ENCODE data around the gene MGMT. TPM values are rescaled to one million over a fixed set of nuclear protein-coding genes. Genes with fewer than 3 reads are reported as not detected.

The MGMT gene
- total RNA-seq, 2 experiments from 2014 or later = 17.0 to 24.8 TPM

GRCh38 chr10:129740532-129741279 lies 273.7 kb downstream of the MGMT start:
- ATAC-seq (no peak), DNase-seq (no peak)
- no peak overlapping the region for H3K27ac Mint-ChIP-seq
- peaks cover 4% of the 10 kb centered on the region for H3K36me3 Mint-ChIP-seq
- CTCF ChIA-PET = no interaction called here
- H3K9me3 Mint-ChIP-seq (ENCODE audit: low read depth) = peaks cover 9% of the 10 kb centered on the region
- H3K4me3 Mint-ChIP-seq = no peak overlapping the region
- no peaks in the 10 kb centered on the region for H3K27me3 Mint-ChIP-seq
- H3K4me1 Mint-ChIP-seq = no peaks in the 10 kb centered on the region

GRCh38 chr10:129741280-129741977 lies 274.4 kb downstream of the MGMT start:
- Mint-ChIP-seq H3K9me3 (ENCODE audit: low read depth) (peaks cover 9% of the 10 kb centered on the region), H3K36me3 (peaks cover 4% of the 10 kb centered on the region), H3K27me3 (no peaks in the 10 kb centered on the region), H3K4me3 (no peak overlapping the region), H3K4me1 (no peaks in the 10 kb centered on the region), H3K27ac (no peak overlapping the region)
- CTCF ChIA-PET = no interaction called here
- no peak for DNase-seq
- no peak for ATAC-seq

GRCh38 chr10:129741978-129742741 lies 275.1 kb downstream of the MGMT start:
- no peaks in the 10 kb centered on the region for H3K4me1 Mint-ChIP-seq
- CTCF ChIA-PET = no interaction called here
- ATAC-seq (no peak), DNase-seq (peak; percentile 8)
- no peaks in the 10 kb centered on the region for H3K27me3 Mint-ChIP-seq
- H3K9me3 Mint-ChIP-seq (ENCODE audit: low read depth) = peaks cover 9% of the 10 kb centered on the region
- H3K36me3 Mint-ChIP-seq = peaks cover 4% of the 10 kb centered on the region
- H3K27ac Mint-ChIP-seq = no peak overlapping the region
- no peak overlapping the region for H3K4me3 Mint-ChIP-seq

GRCh38 chr10:129742742-129743550 lies 275.9 kb downstream of the MGMT start:
- H3K9me3 Mint-ChIP-seq (ENCODE audit: low read depth) = peaks cover 9% of the 10 kb centered on the region
- ATAC-seq (no peak), DNase-seq (no peak)
- H3K4me3 Mint-ChIP-seq = no peak overlapping the region
- peaks cover 4% of the 10 kb centered on the region for H3K36me3 Mint-ChIP-seq
- no peak overlapping the region for H3K27ac Mint-ChIP-seq
- no peaks in the 10 kb centered on the region for H3K4me1 Mint-ChIP-seq
- CTCF ChIA-PET = no interaction called here
- no peaks in the 10 kb centered on the region for H3K27me3 Mint-ChIP-seq

GRCh38 chr10:129743738-129744133 lies 276.7 kb downstream of the MGMT start:
- peaks cover 14% of the 10 kb centered on the region for H3K9me3 Mint-ChIP-seq (ENCODE audit: low read depth)
- H3K4me3 Mint-ChIP-seq = no peak overlapping the region
- H3K36me3 Mint-ChIP-seq = peaks cover 5% of the 10 kb centered on the region
- no peaks in the 10 kb centered on the region for H3K4me1 Mint-ChIP-seq
- ATAC-seq = no peak
- H3K27ac Mint-ChIP-seq = no peak overlapping the region
- CTCF ChIA-PET = no interaction called here
- peak; percentile 7 for DNase-seq
- no peaks in the 10 kb centered on the region for H3K27me3 Mint-ChIP-seq

DNA sequence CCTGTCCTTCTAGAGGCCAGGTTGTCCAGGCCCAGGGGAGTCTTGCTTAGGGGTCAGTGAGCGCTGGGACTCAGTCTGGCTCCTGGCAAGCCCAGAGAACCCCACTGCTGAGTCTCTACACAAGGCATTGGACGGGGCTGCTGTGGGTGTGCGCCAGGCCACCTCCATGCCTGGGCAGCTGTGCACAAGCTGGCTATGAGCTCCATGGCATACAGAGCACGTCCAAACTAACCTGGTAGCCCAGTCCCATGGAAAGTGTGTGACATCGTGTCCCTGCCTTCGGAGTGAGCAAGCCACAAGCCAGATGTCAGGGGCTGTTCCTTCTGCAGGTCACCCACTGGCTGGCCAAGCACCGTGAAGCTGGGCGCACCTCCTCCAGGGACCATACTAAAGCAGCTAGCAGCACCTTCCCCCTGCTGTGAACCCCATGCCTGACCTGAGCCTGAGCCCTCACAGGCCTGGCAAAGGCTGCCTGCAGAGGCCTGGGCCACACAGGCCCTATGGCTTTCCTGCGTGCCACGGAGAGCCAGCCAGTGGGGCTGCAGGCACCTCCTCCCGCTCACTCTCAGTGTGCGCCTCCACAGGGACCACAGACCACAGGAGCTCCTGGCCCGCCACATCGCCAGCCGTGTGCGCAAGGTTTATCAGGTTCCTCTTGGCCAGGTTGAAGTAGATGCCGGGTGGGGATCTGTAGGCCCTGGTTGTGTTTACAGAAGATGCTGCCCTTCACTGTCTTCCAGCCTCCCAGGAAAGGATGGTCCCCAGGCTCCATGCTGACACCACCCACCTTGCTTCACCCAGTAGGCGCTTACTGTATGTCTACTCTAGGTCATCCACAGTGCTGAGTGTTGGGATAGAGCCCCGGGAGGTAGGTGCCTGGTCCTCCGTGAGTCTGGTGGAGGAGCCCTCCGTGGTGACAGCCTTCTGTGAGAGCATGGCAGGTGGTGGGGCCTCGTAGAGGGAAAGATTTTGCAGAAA lies 277.4 kb downstream of the MGMT start:
- CTCF ChIA-PET = no interaction called here
- H3K27me3 Mint-ChIP-seq = no peaks in the 10 kb centered on the region
- no peak overlapping the region for H3K4me3 Mint-ChIP-seq
- peaks cover 5% of the 10 kb centered on the region for H3K36me3 Mint-ChIP-seq
- peaks cover 20% of the 10 kb centered on the region for H3K9me3 Mint-ChIP-seq (ENCODE audit: low read depth)
- no peaks in the 10 kb centered on the region for H3K4me1 Mint-ChIP-seq
- no peak for ATAC-seq
- no peak overlapping the region for H3K27ac Mint-ChIP-seq
- DNase-seq = peak; percentile 14

DNA sequence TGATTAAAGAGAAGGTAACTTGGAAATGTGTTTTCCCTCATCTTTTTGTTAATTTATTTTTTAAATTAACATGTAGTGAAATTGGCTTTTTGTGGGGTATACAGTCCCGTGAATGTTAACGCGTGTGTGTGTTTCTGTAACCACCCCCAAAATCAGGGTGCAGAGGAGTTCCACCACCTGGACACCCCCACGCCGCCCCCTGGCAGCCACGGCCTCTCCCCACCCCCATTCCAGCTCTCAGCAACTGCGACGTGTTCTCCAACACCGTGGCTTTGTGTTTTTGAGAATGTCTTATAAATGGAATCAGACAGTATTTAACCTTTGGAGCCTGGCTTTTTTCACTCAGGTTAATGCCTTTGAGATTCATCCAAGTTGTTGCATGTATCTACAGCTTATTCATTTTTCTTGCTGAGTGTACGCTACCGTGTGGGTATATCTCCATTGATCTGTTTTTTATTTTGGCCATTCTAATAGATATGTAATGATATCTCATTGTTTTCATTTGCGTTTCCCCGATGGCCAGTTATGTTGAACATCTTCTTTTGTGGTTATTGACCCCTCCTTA lies 278.2 kb downstream of the MGMT start:
- H3K27ac Mint-ChIP-seq = no peak overlapping the region
- H3K36me3 Mint-ChIP-seq = peaks cover 3% of the 10 kb centered on the region
- CTCF ChIA-PET = no interaction called here
- peaks cover 21% of the 10 kb centered on the region for H3K9me3 Mint-ChIP-seq (ENCODE audit: low read depth)
- ATAC-seq = no peak
- no peaks in the 10 kb centered on the region for H3K27me3 Mint-ChIP-seq
- no peak overlapping the region for H3K4me3 Mint-ChIP-seq
- peak; percentile 15 for DNase-seq
- H3K4me1 Mint-ChIP-seq = no peaks in the 10 kb centered on the region

- Mint-ChIP-seq H3K9me3 (ENCODE audit: low read depth) (peaks cover 9% of the 10 kb centered on the region), H3K27me3 (no peaks in the 10 kb centered on the region), H3K4me3 (no peak overlapping the region), H3K27ac (no peak overlapping the region), H3K36me3 (peaks cover 1% of the 10 kb centered on the region), H3K4me1 (peaks cover 5% of the 10 kb centered on the region)
- DNase-seq = no peak
- CTCF ChIA-PET = no interaction called here
- no peak for ATAC-seq
Measured at GRCh38 chr10:129754211-129755050, 287.4 kb downstream of the MGMT start.

- Mint-ChIP-seq H3K4me3 (no peak overlapping the region), H3K4me1 (peaks cover 5% of the 10 kb centered on the region), H3K27me3 (no peaks in the 10 kb centered on the region), H3K27ac (no peak overlapping the region), H3K36me3 (peaks cover 1% of the 10 kb centered on the region), H3K9me3 (ENCODE audit: low read depth) (peaks cover 8% of the 10 kb centered on the region)
- ATAC-seq (no peak), DNase-seq (peak; percentile 7)
- CTCF ChIA-PET = no interaction called here
Measured at GRCh38 chr10:129755158-129755591, 288.1 kb downstream of the MGMT start.

DNA sequence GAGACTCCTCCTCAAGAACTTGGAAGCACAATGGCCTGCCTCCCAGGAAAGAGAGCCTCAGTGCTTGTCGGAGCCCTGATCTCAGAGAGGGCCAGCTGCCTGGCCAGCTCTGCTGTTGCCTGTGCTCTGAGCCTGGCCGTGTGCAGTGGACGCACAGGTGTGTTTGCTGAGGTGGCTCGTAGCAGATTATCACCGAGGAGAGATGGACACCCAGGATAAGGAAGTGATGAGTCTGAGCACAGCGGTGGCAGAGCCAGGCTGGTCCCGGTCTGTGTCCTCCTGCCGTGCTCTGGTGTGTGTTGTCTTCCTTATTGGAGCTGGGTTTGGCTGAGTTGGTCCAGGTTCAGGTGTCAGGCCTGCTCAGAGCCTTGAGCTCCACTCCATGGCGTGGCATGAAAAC lies 288.6 kb downstream of the MGMT start:
- H3K9me3 Mint-ChIP-seq (ENCODE audit: low read depth) = peaks cover 6% of the 10 kb centered on the region
- H3K4me1 Mint-ChIP-seq = peaks cover 5% of the 10 kb centered on the region
- ATAC-seq (no peak), DNase-seq (peak; percentile 15)
- CTCF ChIA-PET = no interaction called here
- peaks cover 1% of the 10 kb centered on the region for H3K36me3 Mint-ChIP-seq
- no peaks in the 10 kb centered on the region for H3K27me3 Mint-ChIP-seq
- no peak overlapping the region for H3K4me3 Mint-ChIP-seq
- no peak overlapping the region for H3K27ac Mint-ChIP-seq
